ENCODE data around the gene NDUFS4. TPM values are rescaled to one million over a fixed set of nuclear protein-coding genes. Genes with fewer than 3 reads are reported as not detected.
"Not testable (repeated sequence)": the region's sequence is repeated elsewhere in the genome, so short reads cannot be mapped to it uniquely, and the experiment has no call there.

The NDUFS4 gene
- polyA plus RNA-seq (ENCODE audit: insufficient read length) = 108 TPM

- peak; percentile 91 for DNase-seq (ENCODE audit: low read depth)
Observed at GRCh38 chr5:53560506-53561191, at the start of gene NDUFS4. Gene NDUFS4 (plus strand): TSS chr5:53560639. CDS start chr5:53560663, 24 bp downstream.

- DNase-seq (ENCODE audit: low read depth) = no peak
Observed at GRCh38 chr5:53512539-53512938, 47.9 kb upstream of the NDUFS4 start.

DNA sequence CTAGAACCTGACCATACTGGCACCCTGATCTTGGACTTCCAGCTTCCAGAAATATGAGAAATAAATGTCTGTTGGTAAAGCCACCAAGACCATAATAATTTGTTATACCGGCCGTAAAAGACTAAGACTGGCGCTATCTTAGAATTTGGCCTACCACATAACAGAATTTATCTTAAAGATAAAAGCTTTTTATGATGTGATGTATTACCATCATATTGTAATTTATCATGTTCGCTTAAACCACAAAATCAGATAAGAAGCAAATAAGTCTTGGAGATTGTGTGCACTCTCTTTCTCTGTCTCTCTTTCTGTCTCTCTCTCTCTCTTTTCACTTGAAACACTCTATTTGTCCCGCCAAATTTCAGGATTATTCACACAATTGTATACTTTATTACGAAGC lies 44.5 kb upstream of the NDUFS4 start:
- DNase-seq (ENCODE audit: low read depth) = no peak

- DNase-seq (ENCODE audit: low read depth) = no peak
Observed at GRCh38 chr5:53520813-53521212, 39.6 kb upstream of the NDUFS4 start.

GRCh38 chr5:53537711-53538110 lies 22.7 kb upstream of the NDUFS4 start:
- DNase-seq (ENCODE audit: low read depth) = no peak

GRCh38 chr5:53540739-53541138 lies 19.7 kb upstream of the NDUFS4 start:
- not testable (repeated sequence) for DNase-seq (ENCODE audit: low read depth)

- DNase-seq (ENCODE audit: low read depth) = no peak
Observed at GRCh38 chr5:53541859-53542258, 18.6 kb upstream of the NDUFS4 start.

DNA sequence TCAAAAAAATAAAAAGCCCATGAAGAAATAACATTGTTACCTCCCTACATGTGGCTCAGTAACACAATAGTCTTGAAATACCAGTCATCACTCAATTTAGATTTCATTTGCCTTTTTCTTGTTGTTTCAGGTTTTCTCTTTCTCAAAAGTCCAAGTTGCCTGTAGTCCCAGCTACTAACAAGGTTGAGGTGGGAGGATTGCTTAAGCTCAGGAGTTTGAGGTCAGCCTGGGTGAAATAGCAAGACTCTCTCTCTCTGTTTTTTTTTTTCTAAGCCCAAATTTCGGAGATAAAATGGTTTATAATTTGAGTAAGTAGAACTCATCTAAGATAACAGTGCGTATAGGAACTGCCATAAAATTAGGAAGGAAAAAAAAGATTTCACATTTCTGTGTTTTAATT lies 17.5 kb upstream of the NDUFS4 start:
- no peak for DNase-seq (ENCODE audit: low read depth)

- DNase-seq (ENCODE audit: low read depth) = no peak
Observed at GRCh38 chr5:53543401-53543800, 17.0 kb upstream of the NDUFS4 start.

DNA sequence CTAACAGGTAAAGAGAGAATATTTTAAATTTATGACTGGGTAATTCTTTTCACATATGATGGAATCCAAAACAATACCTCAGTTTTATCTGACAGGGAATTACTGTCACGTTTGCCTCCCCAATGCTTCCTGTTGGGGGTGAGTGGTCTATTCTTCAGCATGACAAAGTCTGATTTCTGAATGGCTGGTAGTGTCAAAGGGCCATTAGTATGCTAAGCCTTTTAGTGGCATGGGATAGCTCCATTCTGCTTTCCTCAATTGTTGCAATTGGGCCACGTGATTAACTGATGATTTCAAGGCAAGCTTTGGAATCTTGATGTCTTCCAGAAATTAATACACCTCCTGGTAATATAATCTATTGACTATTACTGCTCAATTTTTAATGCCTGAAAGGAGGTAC lies 14.7 kb upstream of the NDUFS4 start:
- DNase-seq (ENCODE audit: low read depth) = no peak

DNA sequence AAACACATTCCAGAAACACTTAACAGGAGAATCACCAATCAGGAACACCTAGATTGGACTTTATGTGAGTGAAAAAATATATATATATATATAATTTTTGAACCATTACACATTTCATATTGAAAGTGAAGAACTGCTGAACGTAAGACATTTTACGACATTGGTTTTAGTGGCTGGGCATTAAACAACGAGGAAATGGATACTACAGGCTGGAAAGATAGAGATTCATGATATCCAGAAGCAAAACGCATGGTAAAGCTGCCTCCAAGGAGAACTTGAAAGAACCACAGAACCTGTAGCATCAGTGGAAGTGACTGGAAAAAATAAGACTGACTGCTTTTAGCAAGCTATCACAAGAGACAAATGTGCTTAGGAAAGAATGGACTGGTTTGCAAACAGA lies 13.2 kb upstream of the NDUFS4 start:
- no peak for DNase-seq (ENCODE audit: low read depth)

- not testable (repeated sequence) for DNase-seq (ENCODE audit: low read depth)
Observed at GRCh38 chr5:53548501-53548900, 11.9 kb upstream of the NDUFS4 start.

GRCh38 chr5:53549792-53550191 lies 10.6 kb upstream of the NDUFS4 start:
- no peak for DNase-seq (ENCODE audit: low read depth)

- no peak for DNase-seq (ENCODE audit: low read depth)
Observed at GRCh38 chr5:53552561-53552960, 7.9 kb upstream of the NDUFS4 start.

DNA sequence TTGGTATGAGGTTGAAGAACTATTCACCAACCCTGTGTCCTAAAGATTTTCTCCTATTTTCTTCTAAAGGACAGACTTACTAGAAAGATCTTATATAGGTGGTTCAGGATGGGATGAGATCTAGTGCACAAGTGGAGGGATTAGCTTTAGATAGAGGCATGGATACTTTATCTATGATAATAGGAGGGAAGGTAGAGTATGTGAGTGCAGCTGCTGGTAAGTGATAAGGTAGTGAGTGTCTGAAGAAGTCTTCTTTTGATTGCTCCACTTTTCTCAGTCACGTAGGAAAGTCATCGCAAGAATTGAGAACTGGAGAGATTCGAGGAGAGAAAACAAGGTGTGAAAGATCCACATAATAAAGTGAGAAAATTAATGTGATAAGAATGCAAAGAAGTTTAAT lies 6.0 kb upstream of the NDUFS4 start:
- DNase-seq (ENCODE audit: low read depth) = no peak

GRCh38 chr5:53555160-53555559 lies 5.3 kb upstream of the NDUFS4 start:
- DNase-seq (ENCODE audit: low read depth) = no peak

GRCh38 chr5:53556001-53556400 lies 4.4 kb upstream of the NDUFS4 start:
- DNase-seq (ENCODE audit: low read depth) = no peak

GRCh38 chr5:53557386-53557785 lies 3.1 kb upstream of the NDUFS4 start:
- DNase-seq (ENCODE audit: low read depth) = no peak

DNA sequence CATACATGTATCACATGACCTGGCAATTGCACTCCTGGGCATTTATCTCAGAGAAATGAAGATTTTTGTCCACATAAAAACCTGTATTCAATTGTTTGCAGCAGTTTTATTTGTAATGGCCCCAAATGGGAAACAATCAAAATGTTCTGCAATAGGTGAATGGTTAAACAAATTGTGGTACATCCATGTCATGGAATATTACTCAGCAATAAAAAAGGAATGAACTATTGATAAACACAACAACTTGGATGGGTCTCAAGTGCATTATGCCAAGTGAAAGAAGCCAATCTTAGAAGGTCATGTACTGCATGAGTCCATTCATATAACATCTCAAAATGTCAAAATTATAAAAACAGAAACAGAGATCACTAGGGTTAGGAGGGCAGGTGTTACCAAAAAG lies 1.5 kb upstream of the NDUFS4 start:
- no peak for DNase-seq (ENCODE audit: low read depth)

GRCh38 chr5:53560028-53560427 lies 411 bp upstream of the NDUFS4 start:
- DNase-seq (ENCODE audit: low read depth) = no peak

GRCh38 chr5:53568401-53568800 lies 8.0 kb downstream of the NDUFS4 start:
- no peak for DNase-seq (ENCODE audit: low read depth)

- peak; percentile 75 for DNase-seq (ENCODE audit: low read depth)
Observed at GRCh38 chr5:53568871-53569270, 8.4 kb downstream of the NDUFS4 start.

DNA sequence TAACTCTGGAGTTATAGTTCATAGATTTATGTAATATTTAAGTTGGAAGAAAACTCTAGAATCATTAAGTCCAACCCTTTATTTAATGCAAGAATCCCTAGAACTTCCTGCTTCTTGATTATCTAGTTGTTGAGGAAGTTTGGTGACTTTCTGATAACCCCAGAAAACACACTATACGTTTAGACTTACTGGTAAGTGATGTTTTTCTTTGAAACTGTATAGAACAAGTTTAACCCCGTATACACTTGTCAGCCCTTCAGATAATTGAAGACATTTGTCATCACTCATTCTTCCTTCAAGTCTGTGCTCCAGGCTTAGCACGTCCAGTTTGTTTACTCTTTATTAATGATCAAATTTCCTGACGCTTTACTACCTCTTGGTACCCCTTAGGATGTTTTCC lies 9.0 kb downstream of the NDUFS4 start:
- DNase-seq (ENCODE audit: low read depth) = no peak

DNA sequence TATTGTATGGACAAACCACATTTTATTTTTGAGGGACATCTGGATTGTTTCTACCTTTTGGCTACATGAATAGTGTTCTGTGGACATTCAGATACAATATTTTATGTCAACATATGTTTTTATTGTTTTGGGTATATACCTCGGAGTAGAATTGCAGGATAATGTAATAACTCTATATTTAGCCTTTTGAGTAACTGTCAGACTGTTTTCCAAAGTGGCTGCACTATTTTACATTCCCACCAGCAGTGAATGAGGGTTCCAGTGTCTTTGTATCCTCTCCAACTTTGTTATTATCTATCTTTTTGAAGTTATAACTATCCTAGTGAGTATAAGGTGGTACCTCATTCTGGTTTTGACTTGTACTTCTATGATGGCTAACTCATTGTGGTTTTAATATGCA lies 11.0 kb downstream of the NDUFS4 start:
- DNase-seq (ENCODE audit: low read depth) = no peak

All from forelimb muscle (tissue), 1 donor.